Measurements from ENCODE around the gene TAF4B.

The TAF4B gene

DNA sequence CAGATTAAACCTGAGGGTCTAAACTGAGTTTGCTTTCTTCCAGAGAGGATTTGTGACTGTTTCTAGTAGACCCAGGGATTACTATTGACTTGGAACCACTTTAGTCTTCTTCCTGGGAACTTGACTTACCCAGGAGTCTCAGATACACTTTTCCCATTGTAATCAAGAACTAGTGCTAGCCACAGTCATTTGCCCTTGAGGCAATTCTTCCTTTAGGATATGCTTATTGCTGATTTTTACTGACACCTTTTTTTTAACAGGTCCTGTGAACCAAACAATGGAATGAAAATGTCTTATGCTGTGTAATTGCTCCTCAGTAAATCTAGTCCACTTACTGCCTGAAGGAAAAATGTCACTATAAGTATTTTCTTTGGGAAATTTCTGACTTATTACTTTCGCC is 78.3 kb downstream of the TAF4B start:
- DNase-seq (ENCODE audit: low read depth): no peak

DNA sequence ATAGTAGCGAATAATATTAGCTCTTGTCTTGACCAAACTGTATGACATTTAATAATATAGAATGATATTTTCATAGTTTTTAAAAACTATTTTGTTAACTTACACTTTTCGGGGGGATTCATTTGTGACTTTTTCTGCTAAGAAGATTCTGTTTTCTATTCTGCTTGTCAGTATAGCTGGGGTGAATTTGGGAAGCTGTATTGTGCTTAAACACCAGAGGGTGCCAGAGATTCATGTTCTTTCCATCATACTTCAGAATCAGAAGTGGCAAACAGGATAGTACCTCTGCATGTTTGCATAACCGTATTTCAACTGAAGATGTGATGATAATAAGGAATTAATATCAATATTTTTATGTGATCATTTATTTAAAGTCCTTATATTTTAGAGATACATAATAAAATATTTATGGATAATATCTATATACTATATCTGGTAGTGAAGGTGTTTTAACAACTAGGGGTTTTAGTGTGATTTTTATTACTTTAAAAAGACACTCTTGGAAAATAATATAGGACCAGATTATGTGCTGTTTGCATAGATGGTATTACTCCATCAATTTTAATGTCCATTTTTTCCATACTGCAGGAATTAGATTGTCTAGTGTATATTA is 81.0 kb downstream of the TAF4B start:
- no peak for DNase-seq (ENCODE audit: low read depth)

DNA sequence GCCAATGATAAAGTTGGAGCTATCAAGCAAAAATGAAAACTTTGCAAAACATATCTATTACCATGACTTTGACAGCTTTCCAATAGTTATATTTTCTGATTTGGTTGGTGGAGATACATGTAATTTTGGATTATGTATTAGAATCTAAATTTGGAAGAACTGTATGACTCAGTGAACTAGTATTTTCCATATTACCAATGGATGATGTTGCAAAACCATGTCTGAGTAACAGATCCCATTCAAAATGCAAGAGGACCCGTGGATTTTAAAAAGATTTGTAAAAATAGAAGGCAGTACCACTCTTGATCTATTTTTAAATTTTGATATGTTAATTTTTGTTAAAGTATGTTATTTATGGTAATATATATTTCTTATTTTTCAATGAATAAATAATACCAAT is 83.0 kb downstream of the TAF4B start:
- no peak for DNase-seq (ENCODE audit: low read depth)

DNA sequence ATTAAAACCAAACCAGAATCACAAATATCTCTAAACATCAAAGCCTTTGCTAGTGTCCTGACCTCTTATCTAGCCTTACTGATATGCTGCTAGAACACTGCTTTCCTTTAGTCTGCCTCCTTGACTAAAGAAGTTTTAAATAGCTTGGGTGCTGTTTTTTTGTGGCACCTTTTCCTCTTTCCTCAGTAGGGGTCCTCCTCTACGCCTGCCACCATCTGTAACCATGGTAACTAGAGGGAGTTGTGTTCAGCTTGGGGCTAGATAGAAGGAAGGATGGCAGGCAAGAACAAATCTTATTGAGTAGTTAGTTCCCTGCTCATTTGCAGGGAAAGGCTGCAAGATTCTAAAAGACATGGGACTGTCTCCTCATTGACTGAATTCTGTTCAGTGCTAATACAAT is 86.0 kb downstream of the TAF4B start:
- DNase-seq (ENCODE audit: low read depth): no peak

DNA sequence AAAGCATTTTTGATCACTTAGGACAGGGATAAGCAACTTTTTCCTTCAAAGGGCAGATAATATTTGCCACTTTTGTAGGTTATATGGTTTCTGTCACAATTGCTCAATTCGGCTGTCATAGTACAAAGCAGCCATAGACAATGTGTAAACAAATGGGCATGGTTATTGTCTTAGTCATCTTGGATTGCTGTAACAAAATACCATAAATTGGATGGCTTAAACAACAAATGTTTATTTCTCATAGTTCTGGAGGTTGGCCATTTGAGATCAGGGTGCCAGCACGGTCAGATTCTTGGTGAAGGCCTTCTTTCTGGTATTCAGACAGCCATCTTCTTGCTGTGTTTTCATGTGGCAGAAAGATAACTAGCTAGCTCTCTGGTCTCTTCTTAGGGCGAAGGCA is 91.2 kb downstream of the TAF4B start:
- DNase-seq (ENCODE audit: low read depth): no peak

DNA sequence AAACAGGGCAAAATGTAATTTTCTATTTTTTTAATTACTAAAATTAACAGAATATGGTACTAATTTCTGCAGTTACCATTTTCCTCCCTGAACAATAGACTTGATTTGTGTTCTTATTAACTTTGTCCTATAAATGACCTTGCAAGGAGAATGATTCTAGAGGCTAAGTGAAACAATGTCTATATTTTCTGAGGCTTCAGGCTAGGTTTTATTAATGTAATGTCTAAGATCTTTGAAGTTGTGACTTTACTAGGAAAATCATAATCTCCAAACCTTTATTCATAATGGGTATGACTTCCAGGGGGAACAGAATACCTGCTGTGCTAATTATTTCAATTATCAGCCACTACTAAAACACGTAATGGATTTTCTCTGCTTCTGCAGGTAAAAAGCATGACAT is 94.4 kb downstream of the TAF4B start:
- no peak for DNase-seq (ENCODE audit: low read depth)

DNA sequence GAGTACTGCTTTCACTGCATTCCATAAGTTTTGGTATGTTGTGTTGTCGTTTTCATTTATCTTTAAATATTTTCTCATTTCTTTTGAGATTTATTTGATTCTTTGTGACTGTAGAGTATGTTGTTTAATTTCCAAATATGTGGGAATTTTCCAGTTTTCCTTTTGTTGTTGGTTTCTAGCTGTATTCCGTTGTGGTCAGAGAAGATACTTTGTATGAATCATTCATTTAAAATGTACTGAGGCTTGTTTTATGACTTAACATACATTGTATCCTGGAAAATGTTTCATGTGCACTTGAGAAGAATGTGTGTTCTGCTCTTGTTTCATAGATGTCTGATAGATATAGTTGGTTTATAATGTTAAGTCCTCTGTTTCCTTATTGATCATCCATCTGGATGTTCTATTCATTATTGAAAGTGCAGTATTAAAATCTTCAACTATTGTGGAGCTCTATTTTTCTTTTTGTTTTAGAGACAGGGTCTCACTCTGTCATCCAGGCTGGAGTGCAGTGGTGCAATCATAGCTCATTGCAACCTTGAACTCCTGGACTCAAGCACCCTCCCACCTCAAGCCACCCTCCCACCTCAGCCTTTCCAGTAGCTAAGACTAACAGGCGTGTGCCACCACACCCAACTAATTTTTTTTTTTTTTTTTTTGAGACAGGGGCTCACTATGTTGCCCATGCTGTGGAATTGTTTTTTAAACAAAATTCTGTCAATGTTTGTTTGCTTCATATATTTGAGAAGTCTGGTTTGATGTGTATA is 96.8 kb downstream of the TAF4B start:
- no peak for DNase-seq (ENCODE audit: low read depth)

DNA sequence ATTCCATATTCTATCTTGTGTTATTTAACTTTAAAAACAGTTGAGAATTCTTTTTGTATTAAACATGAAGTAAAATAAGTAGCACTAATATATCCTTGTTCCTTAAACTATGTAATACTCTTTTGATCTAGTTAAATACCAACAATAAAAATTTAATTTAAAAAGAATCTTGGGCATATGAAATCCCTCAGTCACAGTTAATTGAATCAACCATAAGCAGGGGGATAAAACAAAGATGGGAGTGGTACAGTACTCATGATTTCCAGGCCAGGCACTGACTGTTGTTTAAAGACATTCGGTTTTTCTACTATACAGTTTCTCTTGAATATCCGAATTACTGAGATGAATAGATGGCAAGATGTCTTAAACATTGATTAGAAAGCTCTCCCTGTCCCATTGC is 99.5 kb downstream of the TAF4B start:
- DNase-seq (ENCODE audit: low read depth): no peak

DNA sequence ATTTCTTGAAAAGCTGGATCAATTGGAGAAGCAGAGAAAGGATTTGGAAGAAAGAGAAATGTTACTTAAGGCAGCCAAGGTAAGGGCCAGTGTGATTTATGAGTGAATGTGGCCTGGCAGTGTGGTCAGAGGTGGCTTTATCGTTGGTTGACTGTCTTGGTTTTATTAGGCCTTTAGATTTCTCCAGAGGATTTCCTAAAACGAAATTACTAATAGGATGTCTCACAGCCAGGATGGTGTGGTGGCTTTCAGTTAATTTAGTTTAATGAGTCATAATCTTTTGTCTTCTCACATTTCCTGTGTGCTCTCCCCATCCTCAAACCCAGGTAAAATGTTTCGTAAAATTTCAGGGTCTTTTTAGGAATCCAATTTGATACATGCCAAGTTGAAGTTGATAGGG is 100.8 kb downstream of the TAF4B start:
- no peak for DNase-seq (ENCODE audit: low read depth)

DNA sequence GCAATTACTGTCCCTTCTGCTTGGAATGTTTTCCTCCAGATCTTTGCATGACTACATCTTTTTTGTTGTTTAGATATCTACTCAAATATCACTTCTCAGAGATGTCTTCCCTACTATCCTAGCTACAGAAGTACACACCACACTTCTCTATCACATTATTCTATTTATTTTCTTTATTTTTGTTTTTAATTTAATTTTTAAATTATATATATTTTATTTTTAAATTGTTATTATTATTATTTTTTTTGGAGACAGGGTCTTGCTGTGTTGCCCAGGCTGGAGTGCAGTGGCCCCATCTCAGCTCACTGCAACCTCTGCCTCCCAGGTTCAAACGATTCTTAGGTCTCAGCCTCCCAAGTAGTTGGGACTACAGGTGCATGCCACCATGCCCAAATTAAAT is 106.7 kb downstream of the TAF4B start:
- no peak for DNase-seq (ENCODE audit: low read depth)

DNA sequence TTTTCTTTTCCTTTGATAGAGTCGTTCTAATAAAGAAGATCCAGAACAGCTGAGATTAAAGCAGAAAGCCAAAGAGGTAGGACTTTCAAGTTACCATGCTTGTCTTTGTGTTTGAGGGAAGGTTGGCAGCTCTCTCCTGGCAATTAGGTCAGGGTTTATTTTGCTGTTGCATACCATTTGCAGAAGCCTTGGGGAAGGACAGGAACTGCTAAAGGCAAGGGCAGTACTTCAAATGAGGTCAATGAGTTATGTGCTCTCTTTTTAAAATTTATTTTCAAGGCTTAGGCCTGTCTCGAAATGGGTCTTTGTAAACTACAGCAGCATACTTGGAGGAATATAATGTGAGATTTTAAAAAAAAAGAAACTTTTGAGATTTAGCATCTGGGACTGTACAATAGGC is 108.9 kb downstream of the TAF4B start:
- no peak for DNase-seq (ENCODE audit: low read depth)

DNA sequence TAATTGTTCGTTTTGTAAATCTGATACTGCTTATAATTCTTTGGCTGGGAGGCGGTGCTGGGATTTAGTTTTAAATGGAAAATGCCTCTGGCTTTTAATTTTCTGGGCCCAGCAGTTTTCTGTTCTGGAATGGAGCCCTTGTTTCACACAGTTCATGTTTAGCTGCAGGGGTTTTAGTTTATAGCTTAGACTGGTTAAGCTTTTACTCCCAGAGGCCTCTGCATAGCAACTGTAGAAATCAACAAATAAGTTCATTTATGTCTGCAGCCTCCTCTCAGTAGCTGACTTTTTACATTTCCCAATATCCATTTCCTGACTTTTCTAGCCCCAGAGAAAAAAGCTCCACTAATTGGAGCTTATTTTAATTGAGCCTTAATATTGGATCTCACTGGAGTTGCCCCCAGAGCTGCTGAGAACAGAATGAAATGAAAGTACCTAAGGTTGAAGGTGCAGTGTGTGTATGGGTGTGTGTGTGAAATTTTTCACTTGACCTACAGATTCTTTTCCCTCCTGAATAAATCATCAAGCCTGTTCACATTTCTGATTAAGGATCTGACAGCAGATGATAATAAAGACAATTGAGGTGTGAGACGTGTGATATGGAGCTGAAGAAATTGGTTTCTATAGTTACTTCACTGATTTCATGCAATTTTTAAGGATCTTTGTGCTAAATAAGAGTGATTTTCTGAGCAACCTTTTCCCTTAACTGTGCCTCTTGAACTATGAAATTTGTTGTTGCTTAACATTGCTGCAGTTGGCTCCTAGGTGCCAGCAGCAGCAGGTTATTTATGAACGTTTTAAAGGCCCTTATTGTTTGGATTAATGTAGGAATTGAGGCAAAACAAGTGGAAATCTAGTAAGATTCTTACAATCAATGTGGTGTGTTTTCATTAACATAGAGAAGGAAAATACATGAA is 109.6 kb downstream of the TAF4B start:
- DNase-seq (ENCODE audit: low read depth): no peak

DNA sequence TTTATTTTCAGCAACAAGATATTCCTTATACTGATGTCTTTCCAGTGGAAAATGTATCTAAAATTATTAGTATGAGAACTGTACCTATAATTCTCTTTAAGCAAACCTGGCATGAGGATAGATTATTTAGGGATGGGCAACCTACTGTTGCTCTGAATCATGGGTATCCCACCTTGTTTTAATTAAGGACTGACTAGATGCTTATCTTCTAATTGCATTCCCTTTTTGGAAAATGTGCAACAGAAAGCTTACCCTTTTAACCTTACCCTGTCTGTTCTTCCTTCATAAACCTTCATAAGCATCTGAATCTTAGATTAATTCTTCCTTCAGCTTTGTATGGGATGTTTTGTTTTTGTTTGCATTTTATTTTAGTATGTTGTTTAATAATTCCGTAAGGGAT is 110.3 kb downstream of the TAF4B start:
- DNase-seq (ENCODE audit: low read depth): no peak

DNA sequence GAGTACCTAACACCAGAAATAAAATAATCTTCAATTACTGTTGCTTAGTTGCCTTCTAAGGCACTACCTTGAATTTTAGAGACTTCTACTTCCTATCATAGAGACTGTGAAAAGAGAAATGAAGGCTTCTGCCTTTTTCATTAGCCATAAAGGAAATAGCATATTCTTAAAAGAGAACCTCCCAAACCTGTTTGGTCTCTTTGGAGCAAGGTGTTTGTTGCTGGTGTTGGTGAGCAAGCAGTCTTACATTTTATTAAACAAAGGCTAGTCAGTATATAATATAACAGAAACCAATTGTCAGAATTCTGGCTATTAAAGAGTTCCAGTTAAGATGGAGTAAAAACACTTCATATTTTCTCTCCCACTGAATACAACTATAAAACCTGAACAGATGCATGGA is 116.4 kb downstream of the TAF4B start:
- DNase-seq (ENCODE audit: low read depth): no peak

DNA sequence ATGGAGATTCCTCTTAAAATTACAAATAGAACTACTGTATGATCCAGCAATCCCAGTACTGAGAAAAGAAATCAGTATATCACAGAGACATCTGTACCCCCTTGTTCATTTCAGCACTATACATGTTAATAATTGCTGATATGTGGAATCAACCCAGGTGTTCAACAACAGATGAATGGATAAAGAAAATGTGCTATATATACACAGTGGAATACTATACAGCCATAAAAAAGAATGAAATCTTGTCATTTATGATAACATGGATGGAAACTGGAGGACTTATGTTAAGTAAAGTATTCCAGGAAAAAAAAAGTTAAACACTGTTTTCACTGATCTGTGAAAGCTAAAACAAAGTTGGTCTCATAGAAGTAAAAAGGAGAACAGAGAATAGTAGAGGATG is 124.7 kb downstream of the TAF4B start:
- no peak for DNase-seq (ENCODE audit: low read depth)

DNA sequence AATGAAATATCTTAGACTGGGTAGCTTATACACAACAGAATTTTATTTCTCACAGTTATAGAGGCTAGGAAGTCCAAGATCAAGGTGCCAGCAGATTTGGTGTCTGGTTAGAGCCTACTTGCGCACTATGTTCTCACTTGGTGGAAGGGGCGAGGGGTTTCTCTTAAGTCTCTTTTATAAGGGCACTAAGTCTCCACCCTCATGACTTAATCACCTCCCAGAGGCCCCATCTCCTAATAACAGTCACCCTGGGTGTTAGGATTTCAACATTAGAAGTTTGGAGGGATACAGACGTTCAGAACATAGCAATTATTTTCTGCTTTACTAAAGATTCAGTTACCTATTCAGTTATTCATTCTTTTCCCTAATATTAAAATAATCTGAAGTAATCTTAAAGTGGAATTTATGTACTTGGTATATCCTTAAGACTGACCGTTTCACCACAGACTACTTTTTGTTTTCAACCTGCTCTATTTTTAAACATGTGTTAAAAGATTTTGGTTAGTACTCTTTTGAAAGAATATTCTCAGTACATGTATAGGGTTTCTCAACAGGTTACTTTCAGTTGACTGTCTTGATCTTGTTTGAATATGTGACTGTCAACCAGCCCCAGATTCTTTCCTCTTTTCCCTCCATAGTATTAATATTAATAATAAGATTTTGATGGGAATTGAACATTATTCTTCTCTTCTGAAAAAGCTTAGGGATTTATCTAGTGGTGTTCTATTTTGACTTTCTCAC is 130.0 kb downstream of the TAF4B start:
- DNase-seq (ENCODE audit: low read depth): no peak

DNA sequence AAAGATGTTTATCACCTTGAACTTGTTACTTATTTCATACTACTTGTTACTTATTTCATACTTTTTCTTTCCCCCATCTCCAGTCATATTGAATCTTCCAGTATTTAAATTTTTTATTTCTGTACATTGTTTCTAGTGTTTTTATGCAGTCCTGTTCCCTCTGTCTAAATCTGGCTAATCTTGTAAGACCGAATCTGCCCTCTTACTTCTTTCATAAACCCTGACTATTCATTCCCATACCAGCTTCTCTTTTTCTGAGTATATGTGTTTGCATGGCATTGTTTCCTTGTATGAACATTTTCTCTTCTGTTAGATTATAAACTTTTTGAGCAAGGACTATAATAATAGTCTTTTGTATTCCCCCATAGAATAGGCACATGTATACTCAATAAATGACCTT is 131.7 kb downstream of the TAF4B start:
- no peak for DNase-seq (ENCODE audit: low read depth)

DNA sequence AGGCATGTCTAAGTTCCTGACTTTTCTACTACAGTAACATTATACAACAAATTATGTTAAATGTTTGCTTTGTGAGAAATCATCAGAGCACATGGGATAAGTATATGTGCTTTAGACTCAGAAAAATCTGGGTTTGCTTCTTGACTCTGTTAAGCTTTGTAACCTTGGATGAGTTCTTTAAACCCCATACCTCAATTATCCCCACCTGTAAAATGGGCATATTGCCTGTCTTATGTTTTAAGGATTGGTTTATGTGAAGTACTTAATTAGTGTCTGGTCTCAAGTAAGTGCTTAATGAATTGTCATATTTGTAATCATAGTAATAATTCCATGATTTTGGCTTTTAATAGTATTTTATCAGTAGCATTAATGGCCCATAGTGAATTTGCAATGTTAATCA is 135.8 kb downstream of the TAF4B start:
- DNase-seq (ENCODE audit: low read depth): no peak

DNA sequence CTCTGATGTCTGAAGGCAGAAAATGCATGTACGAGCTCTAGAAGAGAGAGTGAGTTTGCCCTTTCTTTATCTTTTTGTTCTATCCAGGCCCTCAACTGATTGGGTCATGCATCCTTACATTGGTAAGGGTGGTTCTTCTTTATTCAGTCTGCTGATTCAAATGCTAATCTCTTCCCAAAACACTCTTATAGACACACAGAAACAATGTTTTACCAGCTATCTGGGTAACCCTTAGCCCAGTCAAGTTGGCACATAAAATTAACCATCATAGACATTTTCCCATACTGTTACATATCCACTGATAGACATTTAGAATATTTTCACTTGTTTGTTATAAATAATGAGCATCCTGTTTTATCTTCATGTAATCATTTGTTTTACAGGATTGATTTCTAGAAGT is 141.2 kb downstream of the TAF4B start:
- DNase-seq (ENCODE audit: low read depth): no peak

DNA sequence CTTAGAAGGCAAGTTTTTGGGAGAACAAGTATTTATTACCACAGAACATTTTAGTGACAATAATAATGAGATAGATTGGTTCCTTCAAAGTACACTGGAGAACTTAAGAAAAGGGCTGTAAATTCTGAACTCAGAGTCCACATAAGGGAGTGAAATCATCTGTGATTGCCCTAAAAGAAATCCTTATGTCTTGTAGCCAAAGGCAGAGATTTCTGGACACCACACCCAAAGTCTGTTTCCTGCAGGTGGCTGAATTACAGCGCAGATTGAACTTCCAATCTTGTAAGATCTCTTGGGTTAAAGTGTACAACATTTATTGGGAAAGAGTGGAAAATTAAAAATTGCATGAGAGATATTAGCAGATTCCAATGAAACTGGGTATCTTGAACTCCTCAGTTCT is 143.8 kb downstream of the TAF4B start:
- no peak for DNase-seq (ENCODE audit: low read depth)

DNA sequence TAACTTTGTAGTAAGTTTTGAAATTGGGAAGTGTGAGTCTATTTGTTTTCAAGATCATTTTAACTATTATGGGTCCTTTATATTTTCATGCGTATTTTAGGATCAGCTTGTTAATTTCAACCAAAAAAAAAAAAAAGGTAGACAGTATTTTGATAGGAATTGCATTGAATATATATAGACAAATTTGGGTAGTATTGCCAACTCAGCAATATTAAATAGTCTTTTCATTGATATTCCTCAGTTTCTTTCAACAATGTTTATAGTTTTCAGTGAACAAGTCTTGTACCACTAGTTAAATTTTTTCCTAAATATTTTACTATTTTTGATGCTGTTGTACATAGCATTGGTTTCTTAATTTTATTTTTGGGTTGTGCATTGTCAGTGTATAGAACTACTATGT is 149.9 kb downstream of the TAF4B start:
- no peak for DNase-seq (ENCODE audit: low read depth)

DNA sequence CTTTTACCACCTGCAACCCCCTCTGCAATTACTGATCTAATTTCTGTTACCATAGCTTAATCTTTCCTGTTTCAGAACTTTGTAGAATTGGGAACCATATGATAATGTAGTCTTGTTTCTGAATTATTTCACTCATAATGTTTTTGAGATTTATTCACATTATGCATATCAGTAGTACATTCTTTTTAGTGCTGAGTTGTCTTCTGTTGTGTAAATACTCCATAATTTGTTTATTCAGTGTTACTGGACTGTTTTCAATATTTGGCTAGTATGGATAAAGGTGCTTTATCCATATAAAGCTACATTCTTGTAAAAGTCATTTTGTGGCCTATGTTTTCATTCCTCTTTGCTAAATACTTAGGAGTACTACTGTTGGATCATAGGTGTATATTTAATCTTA is 152.5 kb downstream of the TAF4B start:
- no peak for DNase-seq (ENCODE audit: low read depth)
